Activated T-helper 1 cell treated with anti-CD3 and anti-CD28 coated beads, Interleukin-12 subunit alpha, Interleukin-12 subunit beta, Interleukin-2, Interleukin-4 antibody, amounts not matched to agents 30 ng/mL and 10 ng/mL and 1 ng/mL, durations not matched to agents 14 hours and 24 hours and 36 hours (primary cell): ENCODE measurements around the gene ADAMTS2. TPM values are rescaled to one million over a fixed set of nuclear protein-coding genes. Genes with fewer than 3 reads are reported as not detected.

Experiments
- DNase-seq: peaks from one replicate; pipeline ENCODE4 v3.0.0; 2021; ENCODE audit warnings: low spot score
- H3K27ac Mint-ChIP-seq: one replicate; pipeline ENCODE4 v1.8.0; 2021; ENCODE audit warnings: mild to moderate bottlenecking, mixed read lengths
- H3K27me3 Mint-ChIP-seq: one replicate; pipeline ENCODE4 v1.8.0; 2022; ENCODE audit warnings: mild to moderate bottlenecking, moderate library complexity, mixed read lengths; ENCODE audit not compliant: insufficient read depth
- H3K36me3 Mint-ChIP-seq: one replicate; pipeline ENCODE4 v1.8.0; 2021; ENCODE audit warnings: low read depth, mixed read lengths
- H3K4me1 Mint-ChIP-seq: one replicate; pipeline ENCODE4 v1.8.0; 2021; ENCODE audit warnings: low read depth, mixed read lengths
- H3K4me3 Mint-ChIP-seq: one replicate; pipeline ENCODE4 v1.8.0; 2021; ENCODE audit warnings: mild to moderate bottlenecking, moderate library complexity, mixed read lengths
- H3K9me3 Mint-ChIP-seq: one replicate; pipeline ENCODE4 v1.8.0; 2021; ENCODE audit warnings: mixed read lengths
- intact Hi-C: fragments of 100-400 bp; cut with micrococcal nuclease; formaldehyde crosslinking; loops from one replicate; pipeline ENCODE4 v1.15.1; 2024
- total RNA-seq: library from RNA; stranded (reverse); gene quantifications from 2 replicates; pipeline ENCODE4 v1.2.3, GENCODE V29; 2022

Gene ADAMTS2
- total RNA-seq, 1 donor from 2014 or later, result not detected

DNA sequence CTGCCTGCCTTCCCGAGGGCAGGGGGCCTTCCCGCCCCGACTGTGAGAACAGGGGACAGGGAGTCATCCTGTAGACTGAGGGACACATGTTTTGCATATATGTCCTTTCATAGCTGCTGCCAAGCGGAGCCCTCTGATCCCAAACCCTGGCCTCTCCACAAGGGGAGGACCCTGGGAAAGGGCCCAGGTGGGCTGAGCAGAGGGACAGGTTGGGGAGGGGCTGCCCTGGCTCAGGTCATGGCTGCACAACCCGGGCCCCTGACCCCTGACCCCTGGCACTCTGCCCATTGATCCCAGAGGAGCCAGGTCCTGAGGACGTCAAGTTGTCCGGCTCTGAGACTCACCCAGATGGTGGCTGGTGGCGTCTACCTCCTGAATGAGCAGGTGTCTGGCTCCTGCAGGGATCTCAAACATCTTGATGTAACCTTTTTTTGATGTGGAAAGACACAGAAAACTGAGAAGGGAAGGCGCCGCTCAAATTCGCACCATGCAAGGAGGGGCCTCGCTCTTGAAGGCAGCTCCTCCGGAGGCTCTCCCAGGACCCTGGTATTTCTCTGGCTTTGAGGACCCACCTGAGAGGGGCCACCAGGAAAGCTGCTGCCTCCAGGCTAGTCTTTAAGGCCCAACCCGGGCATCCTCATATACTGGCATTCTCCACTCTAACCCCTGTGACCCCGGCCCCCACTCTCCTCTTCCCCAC lies 213.2 kb downstream of the ADAMTS2 start:
- H3K27me3 Mint-ChIP-seq, result no peaks in the 10 kb centered on the region
- H3K27ac Mint-ChIP-seq, result no peak overlapping the region
- H3K4me1 Mint-ChIP-seq, result no peaks in the 10 kb centered on the region
- intact Hi-C loops, result no loop called here
- peaks cover 15% of the 10 kb centered on the region for H3K9me3 Mint-ChIP-seq
- no peak overlapping the region for H3K4me3 Mint-ChIP-seq
- no peaks in the 10 kb centered on the region for H3K36me3 Mint-ChIP-seq
- DNase-seq, result no peak

DNA sequence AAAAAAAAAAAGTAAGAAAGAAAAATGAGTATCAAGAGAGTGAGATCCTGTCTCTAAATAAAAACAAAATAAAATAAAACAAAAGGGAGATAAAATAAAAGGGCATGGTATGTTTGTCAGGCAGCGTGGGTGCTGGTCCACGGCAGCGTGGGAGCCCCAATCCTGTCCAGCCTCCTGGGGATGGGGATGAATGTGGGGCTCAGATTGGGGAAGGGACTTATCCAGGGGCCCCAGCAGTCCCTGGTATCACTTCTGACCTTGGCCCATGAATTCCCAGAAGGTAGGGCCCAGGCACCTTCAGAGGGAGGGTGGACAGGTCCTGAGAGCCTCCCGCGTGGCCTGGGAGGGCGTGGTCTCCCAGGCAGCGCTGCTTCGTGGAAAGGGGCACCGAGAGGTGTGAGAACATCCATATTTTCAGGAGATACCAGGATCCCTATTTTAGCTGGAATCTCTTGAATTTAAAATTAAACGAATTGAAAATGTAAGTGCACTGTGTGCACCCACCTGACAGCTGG lies 213.9 kb downstream of the ADAMTS2 start:
- no peak overlapping the region for H3K4me3 Mint-ChIP-seq
- DNase-seq, result no peak
- H3K36me3 Mint-ChIP-seq, result no peaks in the 10 kb centered on the region
- intact Hi-C loops, result no loop called here
- no peaks in the 10 kb centered on the region for H3K4me1 Mint-ChIP-seq
- H3K9me3 Mint-ChIP-seq, result peaks cover 15% of the 10 kb centered on the region
- no peaks in the 10 kb centered on the region for H3K27me3 Mint-ChIP-seq
- H3K27ac Mint-ChIP-seq, result no peak overlapping the region

DNA sequence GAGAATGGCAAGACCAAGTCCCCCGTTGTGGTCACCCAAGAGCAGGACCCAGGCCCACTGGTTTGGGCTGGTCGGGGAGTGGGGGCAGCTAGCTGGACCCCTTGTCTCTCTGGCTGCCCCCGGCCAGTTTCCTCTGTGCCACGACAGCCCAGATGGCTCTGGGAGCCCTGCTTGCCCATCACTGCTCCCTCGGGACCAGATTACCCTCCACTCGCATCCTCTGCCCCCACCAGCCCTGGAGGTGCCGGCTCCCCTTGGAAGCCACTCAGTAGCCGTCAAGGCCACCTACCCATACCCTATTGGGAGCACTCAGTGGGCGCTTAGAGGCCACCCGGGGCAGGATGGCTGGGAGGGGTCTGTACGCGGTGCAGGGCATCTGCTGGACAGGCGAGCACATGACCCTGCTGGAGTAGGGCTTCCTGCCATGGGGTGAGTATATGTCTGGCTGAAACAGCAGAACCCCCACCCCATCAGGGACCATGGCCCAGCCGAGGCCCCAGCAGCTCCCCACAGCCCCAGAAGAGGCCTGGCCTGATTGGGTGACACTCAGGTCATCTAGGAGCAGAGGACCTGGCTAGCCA lies 215.1 kb downstream of the ADAMTS2 start:
- intact Hi-C loops, result no loop called here
- H3K9me3 Mint-ChIP-seq, result peaks cover 15% of the 10 kb centered on the region
- no peaks in the 10 kb centered on the region for H3K27me3 Mint-ChIP-seq
- H3K4me1 Mint-ChIP-seq, result no peaks in the 10 kb centered on the region
- no peaks in the 10 kb centered on the region for H3K36me3 Mint-ChIP-seq
- no peak overlapping the region for H3K27ac Mint-ChIP-seq
- no peak overlapping the region for H3K4me3 Mint-ChIP-seq
- DNase-seq, result no peak

DNA sequence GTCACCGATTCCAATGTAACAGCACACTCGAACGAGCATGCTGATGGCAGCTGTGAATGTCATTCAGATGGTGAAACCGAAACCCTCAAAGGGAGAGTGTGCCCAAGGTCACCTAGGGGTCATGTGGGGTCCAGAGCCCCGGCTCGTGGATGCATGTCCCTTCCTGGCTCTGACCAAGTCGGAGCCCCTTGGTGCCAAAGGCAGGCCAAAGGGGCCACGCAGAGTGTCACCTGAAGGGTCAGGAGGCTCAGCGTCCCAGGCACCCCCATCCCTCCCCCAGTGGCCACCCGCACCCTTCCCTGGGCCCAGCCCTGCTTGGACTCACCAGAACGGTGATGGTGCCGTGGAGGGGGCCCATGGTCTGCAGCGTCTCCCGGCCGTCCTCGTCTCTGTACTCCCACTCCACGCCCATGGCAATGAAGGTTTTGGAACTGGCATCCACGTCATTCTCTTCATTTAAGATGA lies 215.6 kb downstream of the ADAMTS2 start:
- Mint-ChIP-seq H3K27me3 (no peaks in the 10 kb centered on the region), H3K9me3 (peaks cover 15% of the 10 kb centered on the region), H3K36me3 (no peaks in the 10 kb centered on the region), H3K27ac (no peak overlapping the region), H3K4me1 (no peaks in the 10 kb centered on the region), H3K4me3 (no peak overlapping the region)
- intact Hi-C loops, result no loop called here
- no peak for DNase-seq

DNA sequence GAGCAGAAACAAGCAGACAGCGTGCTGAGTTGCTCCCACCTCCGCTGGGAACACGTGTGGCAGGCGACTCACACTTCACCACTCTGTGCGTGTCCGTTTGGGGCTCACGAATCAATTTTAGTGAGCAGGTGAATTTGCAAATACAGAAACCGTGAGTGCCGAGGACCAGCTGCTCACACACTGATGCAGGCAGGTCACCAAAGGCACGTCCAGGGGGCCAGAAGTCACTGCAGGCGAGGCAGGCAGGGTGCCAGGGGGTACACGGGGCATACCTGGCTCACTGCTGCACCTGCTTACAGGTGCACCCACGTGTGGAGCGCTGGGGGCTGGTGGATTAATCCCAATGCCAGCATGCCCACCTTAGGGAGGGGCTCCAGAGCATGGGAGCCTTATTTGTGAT lies 216.3 kb downstream of the ADAMTS2 start:
- no peak overlapping the region for H3K27ac Mint-ChIP-seq
- no peak overlapping the region for H3K4me3 Mint-ChIP-seq
- intact Hi-C loops, result no loop called here
- no peaks in the 10 kb centered on the region for H3K36me3 Mint-ChIP-seq
- no peak for DNase-seq
- no peaks in the 10 kb centered on the region for H3K27me3 Mint-ChIP-seq
- no peaks in the 10 kb centered on the region for H3K4me1 Mint-ChIP-seq
- H3K9me3 Mint-ChIP-seq, result peaks cover 12% of the 10 kb centered on the region

DNA sequence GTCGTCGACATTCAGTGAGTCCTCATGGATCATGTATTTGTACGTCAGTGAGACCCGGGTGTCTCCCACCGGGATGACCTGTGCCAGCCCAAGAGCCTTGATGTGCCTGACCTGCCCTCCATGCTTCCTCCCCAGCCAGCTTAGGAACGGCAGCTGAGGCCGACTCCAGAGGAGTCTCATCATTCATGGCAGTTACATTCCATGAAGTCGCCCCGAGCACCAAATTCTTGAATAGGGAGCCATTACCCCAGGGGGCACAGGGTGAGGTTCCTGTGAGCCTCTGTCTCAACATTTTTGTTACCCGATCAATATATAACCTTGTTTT lies 217.3 kb downstream of the ADAMTS2 start:
- Mint-ChIP-seq H3K4me1 (no peaks in the 10 kb centered on the region), H3K9me3 (peaks cover 9% of the 10 kb centered on the region), H3K36me3 (no peaks in the 10 kb centered on the region), H3K27ac (no peak overlapping the region), H3K27me3 (no peaks in the 10 kb centered on the region), H3K4me3 (no peak overlapping the region)
- no peak for DNase-seq
- intact Hi-C loops, result no loop called here

DNA sequence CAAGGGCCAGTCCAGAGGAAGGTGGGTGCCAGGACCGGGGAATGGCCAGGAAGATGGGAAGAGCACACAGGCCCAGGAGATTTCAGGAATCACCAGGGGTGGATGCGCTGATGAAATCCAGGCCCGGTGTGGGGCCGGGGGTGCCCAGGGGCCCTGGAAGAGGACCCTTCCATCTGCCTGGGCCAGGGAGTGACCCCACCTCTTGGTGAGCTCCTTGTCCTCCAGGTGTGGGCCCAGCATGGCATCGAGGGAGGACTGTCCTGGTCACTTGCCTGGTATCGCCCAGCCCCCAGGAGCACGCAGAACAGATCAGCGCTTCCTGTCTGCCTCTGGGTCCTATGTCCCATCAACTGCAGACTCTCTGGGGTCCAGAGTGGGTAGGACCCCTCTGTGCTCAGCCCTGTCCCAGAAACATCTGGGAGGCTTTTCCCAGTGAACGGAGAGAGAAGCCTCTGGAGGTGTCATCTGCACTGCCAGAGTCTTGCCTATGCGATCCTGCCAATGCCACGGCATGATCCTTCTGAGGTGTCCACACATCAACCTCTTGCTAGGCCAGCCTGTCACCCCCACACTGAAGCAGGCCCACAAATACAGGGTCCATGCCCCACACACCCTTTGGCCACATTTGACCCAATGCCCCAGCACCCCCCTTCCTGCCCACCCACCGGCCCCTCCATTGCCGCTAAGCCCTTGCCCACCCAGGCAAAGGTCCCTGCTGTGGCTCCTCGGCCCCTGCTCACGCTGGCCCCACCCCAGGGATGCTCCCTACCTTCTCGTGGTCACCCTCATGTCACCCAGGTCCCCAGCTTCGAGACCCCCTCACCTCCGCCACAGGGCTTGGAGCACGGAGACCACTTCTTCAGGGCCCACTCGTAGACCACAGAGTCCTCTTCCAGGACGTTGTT lies 217.9 kb downstream of the ADAMTS2 start:
- peaks cover 5% of the 10 kb centered on the region for H3K9me3 Mint-ChIP-seq
- H3K4me1 Mint-ChIP-seq, result no peaks in the 10 kb centered on the region
- H3K36me3 Mint-ChIP-seq, result no peaks in the 10 kb centered on the region
- H3K27ac Mint-ChIP-seq, result no peak overlapping the region
- intact Hi-C loops, result no loop called here
- no peaks in the 10 kb centered on the region for H3K27me3 Mint-ChIP-seq
- DNase-seq, result no peak
- H3K4me3 Mint-ChIP-seq, result no peak overlapping the region

DNA sequence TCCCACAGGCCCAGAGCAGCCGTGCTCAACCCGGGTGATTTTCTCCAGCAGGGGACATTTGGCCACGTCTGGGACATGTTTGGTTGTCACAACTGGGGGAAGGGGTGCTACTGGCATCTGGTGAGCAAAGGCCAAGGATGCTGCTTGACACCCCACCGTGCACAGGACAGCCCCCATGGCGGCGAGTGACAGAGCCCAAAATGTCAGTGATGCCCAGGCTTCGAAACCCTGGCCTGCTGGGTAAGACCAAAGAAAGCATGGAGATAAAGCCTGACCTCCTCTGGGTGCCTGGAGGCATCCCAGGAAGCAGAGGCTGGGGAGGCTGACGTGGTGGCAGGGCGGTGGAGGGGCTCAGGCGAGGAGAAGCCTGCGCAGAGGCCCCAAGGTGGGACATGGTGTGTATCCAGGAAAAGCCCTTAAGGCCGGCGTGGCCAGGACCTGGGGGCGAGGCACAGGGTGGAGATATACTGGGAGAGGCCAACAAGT lies 218.7 kb downstream of the ADAMTS2 start:
- Mint-ChIP-seq H3K27me3 (no peaks in the 10 kb centered on the region), H3K4me3 (no peak overlapping the region), H3K4me1 (no peaks in the 10 kb centered on the region), H3K9me3 (peaks cover 5% of the 10 kb centered on the region), H3K27ac (no peak overlapping the region), H3K36me3 (no peaks in the 10 kb centered on the region)
- intact Hi-C loops, result no loop called here
- no peak for DNase-seq

DNA sequence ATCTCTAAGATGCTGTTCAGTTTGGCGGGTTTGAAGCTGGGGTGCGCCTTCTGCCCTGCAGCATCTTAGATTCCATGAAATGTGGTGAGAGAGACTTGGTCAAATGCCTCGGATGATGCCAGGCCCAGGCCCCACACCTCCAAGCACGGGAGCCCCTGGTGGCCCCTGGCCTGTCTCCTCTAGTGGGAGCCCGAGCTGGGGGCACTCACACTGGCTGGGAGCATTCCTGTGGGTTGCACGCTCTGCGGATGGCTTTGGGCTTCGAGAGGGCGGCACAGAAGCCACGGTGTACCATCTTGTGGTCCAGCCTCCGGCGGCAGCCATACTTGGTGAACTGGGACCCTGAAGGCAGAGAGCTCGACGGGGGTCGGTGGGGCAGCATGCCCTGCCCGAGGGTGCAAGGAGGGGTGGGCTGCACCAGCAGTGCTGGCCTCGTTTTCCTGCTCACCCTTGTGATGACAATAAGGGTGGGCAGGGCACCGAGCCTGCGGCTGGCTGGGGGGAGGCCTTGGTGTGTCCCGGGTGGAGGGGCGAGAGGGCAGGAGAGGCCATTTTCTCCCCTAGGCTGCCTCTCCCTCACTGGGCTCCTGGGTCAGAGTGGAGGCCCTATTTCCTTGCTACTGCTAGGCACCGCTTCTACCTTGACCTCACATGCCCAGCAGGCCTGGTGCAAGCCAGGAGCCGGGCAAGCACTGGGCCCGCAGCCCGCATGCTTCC lies 219.3 kb downstream of the ADAMTS2 start:
- Mint-ChIP-seq H3K4me1 (no peaks in the 10 kb centered on the region), H3K27me3 (no peaks in the 10 kb centered on the region), H3K4me3 (no peak overlapping the region), H3K9me3 (peaks cover 5% of the 10 kb centered on the region), H3K27ac (no peak overlapping the region), H3K36me3 (no peaks in the 10 kb centered on the region)
- DNase-seq, result no peak
- intact Hi-C loops, result no loop called here

DNA sequence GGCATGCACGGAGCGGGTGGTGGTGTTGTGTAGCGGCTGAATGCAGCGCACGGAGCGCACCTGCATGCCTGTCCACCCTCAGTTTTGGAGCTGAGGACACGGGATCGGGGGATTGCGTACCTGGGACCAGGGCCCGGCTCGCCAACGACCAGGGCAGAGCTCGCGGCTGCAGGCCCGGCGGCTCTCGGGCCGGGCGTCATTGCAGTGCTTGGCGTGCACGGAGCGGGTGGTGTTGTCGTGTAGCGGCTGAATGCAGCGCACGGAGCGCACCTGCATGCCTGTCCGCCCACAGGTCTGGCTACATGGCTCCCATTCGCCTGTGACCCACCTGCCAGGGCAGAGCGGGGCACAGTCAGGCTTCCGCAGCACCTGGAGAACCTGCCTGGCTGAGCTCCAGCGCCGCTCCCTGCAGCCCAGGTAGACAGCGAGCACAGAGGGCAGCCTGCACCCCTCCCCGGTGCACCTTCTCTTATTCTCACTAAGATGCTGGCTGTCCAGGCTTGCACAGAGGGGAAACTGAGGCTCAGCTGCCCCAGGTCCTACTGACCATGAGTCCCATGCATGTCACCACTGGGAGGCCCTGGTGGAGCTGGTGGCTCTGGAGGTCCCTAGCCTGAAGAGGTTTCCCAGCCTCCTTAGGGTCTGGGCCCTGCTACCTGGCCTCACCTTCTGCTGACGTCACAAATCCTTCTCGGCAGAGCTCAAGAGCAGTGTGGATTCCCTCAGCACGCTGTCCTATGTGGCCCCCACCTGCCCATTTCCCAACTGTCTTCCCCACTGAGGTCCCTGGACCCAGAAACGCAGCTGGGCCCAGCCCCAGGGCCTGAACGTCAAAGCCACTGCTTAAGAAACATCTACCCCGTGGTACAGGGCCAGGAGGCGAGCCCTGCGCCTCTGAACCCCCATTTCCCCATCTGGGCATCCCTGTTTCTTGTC lies 220.1 kb downstream of the ADAMTS2 start:
- intact Hi-C loops, result no loop called here
- H3K4me3 Mint-ChIP-seq, result no peak overlapping the region
- H3K27me3 Mint-ChIP-seq, result no peaks in the 10 kb centered on the region
- H3K9me3 Mint-ChIP-seq, result peaks cover 8% of the 10 kb centered on the region
- no peak overlapping the region for H3K27ac Mint-ChIP-seq
- no peaks in the 10 kb centered on the region for H3K4me1 Mint-ChIP-seq
- no peak for DNase-seq
- H3K36me3 Mint-ChIP-seq, result peaks cover 2% of the 10 kb centered on the region

DNA sequence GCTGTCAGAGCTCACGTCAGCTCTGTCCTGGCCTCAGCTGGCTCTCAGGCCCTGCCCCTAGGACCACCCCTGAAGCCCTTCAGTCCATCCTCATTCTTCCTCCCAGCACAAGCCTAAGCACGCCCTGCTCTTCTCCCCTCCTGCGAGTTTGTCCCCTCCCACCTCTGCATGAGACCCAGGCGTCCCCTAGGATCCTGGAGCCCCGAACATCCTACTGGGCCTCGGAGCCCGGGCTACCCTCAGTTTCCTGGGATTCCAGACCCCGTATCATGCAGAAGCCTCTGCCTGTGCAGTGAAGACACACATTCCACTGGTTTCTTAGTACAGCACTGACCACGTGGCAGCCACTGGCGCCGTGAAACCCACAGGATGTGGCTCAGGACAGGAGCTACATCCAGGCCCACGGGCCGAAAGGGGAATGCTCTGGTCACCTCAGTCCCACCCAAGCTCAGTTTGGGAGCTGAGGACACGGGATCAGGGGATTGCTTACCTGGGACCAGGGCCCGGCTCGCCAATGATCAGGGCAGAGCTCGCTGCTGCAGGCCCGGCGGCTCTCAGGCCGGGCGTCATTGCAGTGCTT lies 220.9 kb downstream of the ADAMTS2 start:
- no peaks in the 10 kb centered on the region for H3K4me1 Mint-ChIP-seq
- peaks cover 3% of the 10 kb centered on the region for H3K36me3 Mint-ChIP-seq
- H3K27ac Mint-ChIP-seq, result no peak overlapping the region
- H3K4me3 Mint-ChIP-seq, result no peak overlapping the region
- H3K9me3 Mint-ChIP-seq, result peaks cover 12% of the 10 kb centered on the region
- DNase-seq, result no peak
- intact Hi-C loops, result no loop called here
- H3K27me3 Mint-ChIP-seq, result no peaks in the 10 kb centered on the region
